Measurements from ENCODE around the gene TTBK2.

TTBK2 gene

DNA sequence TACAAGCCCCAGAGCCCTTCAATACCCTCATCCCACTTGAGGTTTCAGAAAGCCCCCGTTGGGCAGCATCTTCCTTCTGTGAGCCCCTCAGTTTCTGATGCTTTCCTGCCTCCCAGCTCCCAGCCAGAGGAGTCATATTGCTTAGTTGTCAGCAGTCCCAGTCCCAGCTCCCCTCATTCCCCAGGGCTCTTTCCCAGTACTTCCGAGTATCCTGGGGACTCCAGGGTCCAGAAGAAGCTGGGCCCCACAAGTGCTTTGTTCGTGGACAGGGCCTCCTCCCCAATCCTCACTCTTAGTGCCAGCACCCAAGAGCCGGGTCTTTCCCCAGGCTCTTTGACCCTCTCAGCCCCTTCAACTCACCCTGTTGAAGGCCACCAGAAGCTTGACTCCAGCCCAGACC is 227.6 kb downstream of the TTBK2 start:
- no peaks in the 10 kb centered on the region for H3K36me3 ChIP-seq (replicated peaks; ENCODE audit: low read depth, low read length)
- H4K20me1 ChIP-seq (ENCODE audit: insufficient read depth, low read length): no peaks in the 10 kb centered on the region
- H3K9ac ChIP-seq (ENCODE audit: low read length): no peak overlapping the region
- H3K27me3 ChIP-seq (ENCODE audit: low read depth, low read length): no peaks in the 10 kb centered on the region
- H3K27ac ChIP-seq (ENCODE audit: low read length): no peak overlapping the region
- no peak overlapping the region for H3K4me3 ChIP-seq (ENCODE audit: low read length)
- H3K79me2 ChIP-seq (ENCODE audit: low read length): no peaks in the 10 kb centered on the region
- H3K4me2 ChIP-seq (ENCODE audit: low read length): no peak overlapping the region
- no peaks in the 10 kb centered on the region for H3K9me3 ChIP-seq (ENCODE audit: insufficient read depth, low read length)
- no peaks in the 10 kb centered on the region for H3K4me1 ChIP-seq (ENCODE audit: low read length)
- no peak overlapping the region for H2AFZ ChIP-seq (ENCODE audit: low read depth, low read length)
- no peak for TF ChIP-seq EZH2phosphoT487 (IDR thresholded peaks at IDR 0.05; ENCODE audit: low read depth)

DNA sequence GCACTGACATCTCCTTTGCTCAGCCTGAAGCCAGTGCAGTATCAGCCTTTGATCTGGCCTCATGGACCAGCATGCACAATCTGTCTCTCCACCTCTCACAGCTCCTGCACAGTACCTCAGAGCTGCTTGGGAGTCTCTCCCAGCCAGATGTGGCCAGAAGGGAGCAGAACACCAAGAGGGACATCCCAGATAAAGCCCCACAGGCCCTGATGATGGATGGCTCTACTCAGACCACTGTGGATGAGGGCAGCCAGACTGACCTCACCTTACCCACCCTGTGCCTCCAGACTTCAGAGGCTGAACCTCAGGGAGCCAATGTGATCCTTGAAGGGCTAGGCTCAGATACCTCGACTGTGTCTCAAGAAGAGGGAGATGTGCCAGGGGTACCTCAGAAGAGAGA is 228.0 kb downstream of the TTBK2 start:
- Histone ChIP-seq H3K36me3 (replicated peaks; ENCODE audit: low read depth, low read length) (no peaks in the 10 kb centered on the region), H3K9ac (ENCODE audit: low read length) (no peak overlapping the region), H3K4me1 (ENCODE audit: low read length) (no peaks in the 10 kb centered on the region), H3K4me3 (ENCODE audit: low read length) (no peak overlapping the region), H3K4me2 (ENCODE audit: low read length) (no peak overlapping the region), H3K9me3 (ENCODE audit: insufficient read depth, low read length) (no peaks in the 10 kb centered on the region), H4K20me1 (ENCODE audit: insufficient read depth, low read length) (no peaks in the 10 kb centered on the region), H3K27ac (ENCODE audit: low read length) (no peak overlapping the region), H3K79me2 (ENCODE audit: low read length) (no peaks in the 10 kb centered on the region), H2AFZ (ENCODE audit: low read depth, low read length) (no peak overlapping the region), H3K27me3 (ENCODE audit: low read depth, low read length) (no peaks in the 10 kb centered on the region)
- TF ChIP-seq, protein P1, sequence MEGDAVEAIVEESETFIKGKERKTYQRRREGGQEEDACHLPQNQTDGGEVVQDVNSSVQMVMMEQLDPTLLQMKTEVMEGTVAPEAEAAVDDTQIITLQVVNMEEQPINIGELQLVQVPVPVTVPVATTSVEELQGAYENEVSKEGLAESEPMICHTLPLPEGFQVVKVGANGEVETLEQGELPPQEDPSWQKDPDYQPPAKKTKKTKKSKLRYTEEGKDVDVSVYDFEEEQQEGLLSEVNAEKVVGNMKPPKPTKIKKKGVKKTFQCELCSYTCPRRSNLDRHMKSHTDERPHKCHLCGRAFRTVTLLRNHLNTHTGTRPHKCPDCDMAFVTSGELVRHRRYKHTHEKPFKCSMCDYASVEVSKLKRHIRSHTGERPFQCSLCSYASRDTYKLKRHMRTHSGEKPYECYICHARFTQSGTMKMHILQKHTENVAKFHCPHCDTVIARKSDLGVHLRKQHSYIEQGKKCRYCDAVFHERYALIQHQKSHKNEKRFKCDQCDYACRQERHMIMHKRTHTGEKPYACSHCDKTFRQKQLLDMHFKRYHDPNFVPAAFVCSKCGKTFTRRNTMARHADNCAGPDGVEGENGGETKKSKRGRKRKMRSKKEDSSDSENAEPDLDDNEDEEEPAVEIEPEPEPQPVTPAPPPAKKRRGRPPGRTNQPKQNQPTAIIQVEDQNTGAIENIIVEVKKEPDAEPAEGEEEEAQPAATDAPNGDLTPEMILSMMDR (IDR thresholded peaks at IDR 0.05; ENCODE audit: low read depth, low read length): no peak
- no peak for TF ChIP-seq EZH2phosphoT487 (IDR thresholded peaks at IDR 0.05; ENCODE audit: low read depth)

DNA sequence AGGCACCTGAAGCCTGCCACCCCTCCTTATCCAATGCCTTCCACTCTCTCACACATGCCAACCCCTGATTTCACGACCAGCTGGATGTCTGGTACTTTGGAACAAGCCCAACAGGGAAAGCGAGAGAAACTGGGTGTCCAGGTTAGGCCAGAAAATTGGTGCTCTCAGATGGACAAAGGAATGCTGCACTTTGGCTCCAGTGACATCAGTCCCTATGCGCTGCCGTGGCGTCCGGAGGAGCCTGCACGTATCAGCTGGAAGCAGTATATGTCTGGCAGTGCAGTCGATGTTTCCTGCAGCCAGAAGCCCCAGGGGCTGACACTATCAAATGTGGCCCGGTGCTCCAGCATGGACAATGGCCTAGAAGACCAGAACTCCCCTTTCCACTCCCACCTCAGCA is 228.8 kb downstream of the TTBK2 start:
- no peaks in the 10 kb centered on the region for H3K4me1 ChIP-seq (ENCODE audit: low read length)
- H3K9ac ChIP-seq (ENCODE audit: low read length): no peak overlapping the region
- H3K9me3 ChIP-seq (ENCODE audit: insufficient read depth, low read length): no peaks in the 10 kb centered on the region
- H3K4me2 ChIP-seq (ENCODE audit: low read length): no peak overlapping the region
- TF ChIP-seq, protein P1 (IDR thresholded peaks at IDR 0.05; ENCODE audit: low read depth, low read length): no peak
- no peak for TF ChIP-seq EZH2phosphoT487 (IDR thresholded peaks at IDR 0.05; ENCODE audit: low read depth)
- H3K79me2 ChIP-seq (ENCODE audit: low read length): no peaks in the 10 kb centered on the region
- H3K27ac ChIP-seq (ENCODE audit: low read length): no peak overlapping the region
- H3K27me3 ChIP-seq (ENCODE audit: low read depth, low read length): no peaks in the 10 kb centered on the region
- no peak overlapping the region for H3K4me3 ChIP-seq (ENCODE audit: low read length)
- no peak overlapping the region for H2AFZ ChIP-seq (ENCODE audit: low read depth, low read length)
- no peaks in the 10 kb centered on the region for H3K36me3 ChIP-seq (replicated peaks; ENCODE audit: low read depth, low read length)
- H4K20me1 ChIP-seq (ENCODE audit: insufficient read depth, low read length): no peaks in the 10 kb centered on the region

DNA sequence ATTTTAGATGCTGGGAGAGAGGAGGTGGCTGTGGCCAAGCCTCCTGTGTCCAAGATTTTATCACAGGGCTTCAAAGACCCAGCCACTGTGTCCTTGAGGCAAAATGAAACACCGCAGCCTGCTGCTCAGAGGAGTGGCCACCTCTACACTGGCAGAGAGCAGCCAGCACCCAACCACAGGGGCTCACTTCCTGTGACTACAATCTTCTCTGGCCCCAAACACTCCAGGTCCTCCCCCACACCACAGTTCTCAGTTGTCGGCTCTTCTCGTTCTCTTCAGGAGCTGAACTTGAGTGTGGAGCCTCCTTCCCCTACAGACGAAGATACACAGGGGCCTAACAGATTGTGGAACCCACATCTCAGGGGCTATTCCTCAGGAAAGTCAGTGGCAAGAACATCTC is 229.3 kb downstream of the TTBK2 start:
- Histone ChIP-seq H3K27ac (ENCODE audit: low read length) (no peak overlapping the region), H3K9me3 (ENCODE audit: insufficient read depth, low read length) (no peaks in the 10 kb centered on the region), H3K9ac (ENCODE audit: low read length) (no peak overlapping the region), H3K4me3 (ENCODE audit: low read length) (no peak overlapping the region), H3K27me3 (ENCODE audit: low read depth, low read length) (no peaks in the 10 kb centered on the region), H2AFZ (ENCODE audit: low read depth, low read length) (no peak overlapping the region), H3K4me2 (ENCODE audit: low read length) (no peak overlapping the region), H3K4me1 (ENCODE audit: low read length) (no peaks in the 10 kb centered on the region), H3K36me3 (replicated peaks; ENCODE audit: low read depth, low read length) (no peaks in the 10 kb centered on the region), H4K20me1 (ENCODE audit: insufficient read depth, low read length) (no peaks in the 10 kb centered on the region), H3K79me2 (ENCODE audit: low read length) (no peaks in the 10 kb centered on the region)
- TF ChIP-seq EZH2phosphoT487 (IDR thresholded peaks at IDR 0.05; ENCODE audit: low read depth): no peak
- TF ChIP-seq, protein P1 (IDR thresholded peaks at IDR 0.05; ENCODE audit: low read depth, low read length): no peak

Measured in OCI-LY3 (cell line).